HepG2 (cell line): Measurements from ENCODE around the gene IQCH. TPM values are rescaled to one million over a fixed set of nuclear protein-coding genes. Genes with fewer than 3 reads are reported as not detected.

Experiments
- CCAR2 ChIP-seq: fragments of 200-400 bp; formaldehyde crosslinking; optimal IDR thresholded peaks from 2 replicates; pipeline ENCODE3; 2018; ENCODE audit warnings: low read depth, mild to moderate bottlenecking, low read length, moderate library complexity
- HNRNPH1 ChIP-seq: fragments of 200-400 bp; formaldehyde crosslinking; optimal IDR thresholded peaks from 2 replicates; pipeline ENCODE3; 2017; ENCODE audit warnings: mild to moderate bottlenecking, low read depth, low read length
- PCBP2 ChIP-seq: fragments of 200-400 bp; formaldehyde crosslinking; optimal IDR thresholded peaks from 2 replicates; pipeline ENCODE3; 2018; ENCODE audit warnings: low read length, low read depth; ENCODE audit not compliant: poor library complexity, severe bottlenecking
- ZNF12 ChIP-seq: sonication (generic); formaldehyde crosslinking; IDR thresholded peaks from 2 replicates; pipeline ENCODE4 v1.5.0; 2020; ENCODE audit warnings: missing genetic modification reagents
- ZNF337 ChIP-seq: sonication (generic); formaldehyde crosslinking; IDR thresholded peaks from 2 replicates; pipeline ENCODE4 v1.5.1; 2020; ENCODE audit warnings: missing genetic modification reagents, low read depth, mild to moderate bottlenecking, borderline replicate concordance
- polyA plus RNA-seq, 8 experiments: library from polyadenylated mRNA; depleted of rRNA in 3 of 8; stranded (reverse) in 7 of 8; unstranded in 1 of 8; fragments of >200 nt; fragmentation: Illumina TruSeq in 4 of 8; extraction: Trizol in 4 of 8; gene quantifications; 2 replicates each; pipeline versions ENCODE4 v1.2.1 to v1.2.3, GENCODE V29; 2011 to 2016; ENCODE audit warnings: low read depth in 4 of 8, missing spikeins in 1 of 8, mixed read lengths in 1 of 8; ENCODE audit not compliant: insufficient read depth in 1 of 8
- total RNA-seq, 5 experiments: library from RNA; depleted of rRNA; stranded (reverse); fragments of >200 nt; fragmentation: Illumina TruSeq; extraction: Trizol; gene quantifications; 2 replicates each; pipeline ENCODE4 v1.2.3, GENCODE V29; 2016; ENCODE audit warnings: low read depth in 1 of 5
- TF ChIP-seq, protein P1 (sequence below): sonication (generic); formaldehyde crosslinking; IDR thresholded peaks from 2 replicates; pipeline ENCODE4 v1.4.0; 2020; ENCODE audit warnings: missing genetic modification reagents
- TF ChIP-seq, protein P2 (sequence below), 2 experiments: sonication (generic) in 1 of 2; formaldehyde crosslinking in 1 of 2; IDR thresholded peaks; 2 replicates each; pipeline versions ENCODE4 v1.4.0 to v1.6.1; 2016 to 2020; ENCODE audit warnings: borderline replicate concordance in 1 of 2, low read depth in 1 of 2, mild to moderate bottlenecking in 1 of 2, missing genetic modification reagents in 1 of 2

The IQCH gene
- total and polyA plus RNA-seq, 2 of the 13 experiments (the other 11 are each of a cell fraction or from before 2014, with no cell fraction given), result 0.16 to 0.55 TPM

DNA sequence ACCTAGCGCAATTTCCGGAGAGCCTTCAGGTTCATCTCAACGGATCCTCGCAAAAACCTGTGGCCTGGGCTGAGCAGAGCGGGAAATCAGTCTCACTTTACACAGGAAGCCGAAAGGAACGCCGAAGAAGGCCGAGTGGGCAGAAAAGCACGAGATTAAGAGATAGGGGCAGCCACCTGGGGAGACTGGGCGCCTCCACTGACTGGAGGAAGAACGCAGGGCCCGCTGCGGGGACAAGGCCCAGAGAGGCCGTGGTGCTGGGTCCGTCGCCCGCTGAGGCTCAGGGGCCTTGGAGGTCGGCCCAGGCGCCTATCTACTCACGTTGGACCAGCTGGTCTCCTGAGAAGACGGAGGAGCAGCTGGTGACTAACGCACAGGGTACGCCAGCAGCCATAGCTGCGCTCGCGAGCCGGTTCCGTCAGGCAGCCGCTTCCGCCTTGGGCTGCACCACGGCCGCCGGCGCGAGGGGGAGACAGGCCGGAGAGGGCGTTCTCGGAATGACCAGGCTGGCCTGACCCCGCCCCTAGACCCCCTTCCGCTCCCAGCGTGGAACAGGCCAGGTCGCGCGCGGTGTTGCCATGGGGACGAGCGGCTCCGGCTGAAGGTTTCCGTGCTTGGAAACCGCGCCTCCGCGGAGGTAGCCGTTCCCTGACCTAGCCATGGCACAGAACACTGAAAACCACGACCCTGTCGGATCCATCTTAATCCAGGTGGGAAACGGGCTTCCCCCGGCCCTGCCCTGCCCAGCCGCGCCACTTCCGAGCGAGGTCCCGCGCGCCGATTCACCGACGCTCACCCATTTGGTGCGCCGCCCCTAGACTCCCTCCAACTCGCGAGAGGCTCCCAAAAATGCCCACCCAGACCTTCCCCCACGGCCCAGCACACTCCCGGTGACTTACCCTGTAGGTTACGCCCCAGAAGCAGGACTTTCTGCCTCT is at the start of gene IQCH, which contains the start of gene AAGAB (continued):
- TF ChIP-seq, protein P1, sequence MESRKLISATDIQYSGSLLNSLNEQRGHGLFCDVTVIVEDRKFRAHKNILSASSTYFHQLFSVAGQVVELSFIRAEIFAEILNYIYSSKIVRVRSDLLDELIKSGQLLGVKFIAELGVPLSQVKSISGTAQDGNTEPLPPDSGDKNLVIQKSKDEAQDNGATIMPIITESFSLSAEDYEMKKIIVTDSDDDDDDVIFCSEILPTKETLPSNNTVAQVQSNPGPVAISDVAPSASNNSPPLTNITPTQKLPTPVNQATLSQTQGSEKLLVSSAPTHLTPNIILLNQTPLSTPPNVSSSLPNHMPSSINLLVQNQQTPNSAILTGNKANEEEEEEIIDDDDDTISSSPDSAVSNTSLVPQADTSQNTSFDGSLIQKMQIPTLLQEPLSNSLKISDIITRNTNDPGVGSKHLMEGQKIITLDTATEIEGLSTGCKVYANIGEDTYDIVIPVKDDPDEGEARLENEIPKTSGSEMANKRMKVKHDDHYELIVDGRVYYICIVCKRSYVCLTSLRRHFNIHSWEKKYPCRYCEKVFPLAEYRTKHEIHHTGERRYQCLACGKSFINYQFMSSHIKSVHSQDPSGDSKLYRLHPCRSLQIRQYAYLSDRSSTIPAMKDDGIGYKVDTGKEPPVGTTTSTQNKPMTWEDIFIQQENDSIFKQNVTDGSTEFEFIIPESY (CRISPR knock-in tag), result peak; percentile 44; the same call in 1 of the 2 replicates
- TF ChIP-seq ZNF337 (CRISPR knock-in tag) (no peak), HNRNPH1 (no peak), ZNF12 (CRISPR knock-in tag) (no peak), PCBP2 (no peak), CCAR2 (no peak)
- TF ChIP-seq, protein P2, sequence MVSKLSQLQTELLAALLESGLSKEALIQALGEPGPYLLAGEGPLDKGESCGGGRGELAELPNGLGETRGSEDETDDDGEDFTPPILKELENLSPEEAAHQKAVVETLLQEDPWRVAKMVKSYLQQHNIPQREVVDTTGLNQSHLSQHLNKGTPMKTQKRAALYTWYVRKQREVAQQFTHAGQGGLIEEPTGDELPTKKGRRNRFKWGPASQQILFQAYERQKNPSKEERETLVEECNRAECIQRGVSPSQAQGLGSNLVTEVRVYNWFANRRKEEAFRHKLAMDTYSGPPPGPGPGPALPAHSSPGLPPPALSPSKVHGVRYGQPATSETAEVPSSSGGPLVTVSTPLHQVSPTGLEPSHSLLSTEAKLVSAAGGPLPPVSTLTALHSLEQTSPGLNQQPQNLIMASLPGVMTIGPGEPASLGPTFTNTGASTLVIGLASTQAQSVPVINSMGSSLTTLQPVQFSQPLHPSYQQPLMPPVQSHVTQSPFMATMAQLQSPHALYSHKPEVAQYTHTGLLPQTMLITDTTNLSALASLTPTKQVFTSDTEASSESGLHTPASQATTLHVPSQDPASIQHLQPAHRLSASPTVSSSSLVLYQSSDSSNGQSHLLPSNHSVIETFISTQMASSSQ (IDR thresholded peaks at IDR 0.05; ENCODE audit: low read depth), result no peak
- TF ChIP-seq, protein P2 (CRISPR knock-in tag; IDR thresholded peaks at IDR 0.05; ENCODE audit: borderline replicate concordance), result peak; percentile 61; the same call in 1 of the 2 replicates
